ENCODE data around the gene NEDD4L.

DNA sequence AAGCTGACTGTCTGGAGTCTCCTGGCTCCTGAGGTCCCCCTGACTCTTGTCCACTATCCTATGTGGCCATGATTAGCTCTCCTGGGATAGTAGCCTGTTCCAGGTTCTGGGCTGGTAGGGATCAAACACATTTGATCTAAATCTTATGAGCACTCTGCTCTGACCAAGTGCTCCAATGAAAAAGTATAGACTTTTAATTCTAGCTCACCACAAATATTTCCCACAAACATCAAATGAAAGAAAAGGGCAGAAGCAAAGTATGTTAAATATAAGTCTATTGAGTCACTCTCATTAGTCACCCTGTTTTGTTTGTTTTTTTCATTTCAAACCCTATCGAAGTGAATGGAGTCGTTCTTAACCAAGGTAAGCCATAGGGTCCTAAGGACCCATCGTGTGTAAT is 39.7 kb upstream of the NEDD4L start:
- TF ChIP-seq, protein P1, sequence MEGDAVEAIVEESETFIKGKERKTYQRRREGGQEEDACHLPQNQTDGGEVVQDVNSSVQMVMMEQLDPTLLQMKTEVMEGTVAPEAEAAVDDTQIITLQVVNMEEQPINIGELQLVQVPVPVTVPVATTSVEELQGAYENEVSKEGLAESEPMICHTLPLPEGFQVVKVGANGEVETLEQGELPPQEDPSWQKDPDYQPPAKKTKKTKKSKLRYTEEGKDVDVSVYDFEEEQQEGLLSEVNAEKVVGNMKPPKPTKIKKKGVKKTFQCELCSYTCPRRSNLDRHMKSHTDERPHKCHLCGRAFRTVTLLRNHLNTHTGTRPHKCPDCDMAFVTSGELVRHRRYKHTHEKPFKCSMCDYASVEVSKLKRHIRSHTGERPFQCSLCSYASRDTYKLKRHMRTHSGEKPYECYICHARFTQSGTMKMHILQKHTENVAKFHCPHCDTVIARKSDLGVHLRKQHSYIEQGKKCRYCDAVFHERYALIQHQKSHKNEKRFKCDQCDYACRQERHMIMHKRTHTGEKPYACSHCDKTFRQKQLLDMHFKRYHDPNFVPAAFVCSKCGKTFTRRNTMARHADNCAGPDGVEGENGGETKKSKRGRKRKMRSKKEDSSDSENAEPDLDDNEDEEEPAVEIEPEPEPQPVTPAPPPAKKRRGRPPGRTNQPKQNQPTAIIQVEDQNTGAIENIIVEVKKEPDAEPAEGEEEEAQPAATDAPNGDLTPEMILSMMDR (IDR thresholded peaks at IDR 0.05; ENCODE audit: insufficient read depth, low read depth, low read length), result no peak
- TF ChIP-seq EZH2 (IDR thresholded peaks at IDR 0.05; ENCODE audit: insufficient read depth, low read length), result no peak
